GM21576 (cell line): Measurements from ENCODE around the gene TMIE.
"Not testable (repeated sequence)": the region's sequence is repeated elsewhere in the genome, so short reads cannot be mapped to it uniquely, and the experiment has no call there.

Source experiments
- ATAC-seq: cut with Tn5 transposase; IDR thresholded peaks from one replicate; pipeline ENCODE4 v1.9.1; 2021; ENCODE audit warnings: mild to moderate bottlenecking, moderate library complexity; ENCODE audit not compliant: unreplicated experiment

TMIE gene

DNA sequence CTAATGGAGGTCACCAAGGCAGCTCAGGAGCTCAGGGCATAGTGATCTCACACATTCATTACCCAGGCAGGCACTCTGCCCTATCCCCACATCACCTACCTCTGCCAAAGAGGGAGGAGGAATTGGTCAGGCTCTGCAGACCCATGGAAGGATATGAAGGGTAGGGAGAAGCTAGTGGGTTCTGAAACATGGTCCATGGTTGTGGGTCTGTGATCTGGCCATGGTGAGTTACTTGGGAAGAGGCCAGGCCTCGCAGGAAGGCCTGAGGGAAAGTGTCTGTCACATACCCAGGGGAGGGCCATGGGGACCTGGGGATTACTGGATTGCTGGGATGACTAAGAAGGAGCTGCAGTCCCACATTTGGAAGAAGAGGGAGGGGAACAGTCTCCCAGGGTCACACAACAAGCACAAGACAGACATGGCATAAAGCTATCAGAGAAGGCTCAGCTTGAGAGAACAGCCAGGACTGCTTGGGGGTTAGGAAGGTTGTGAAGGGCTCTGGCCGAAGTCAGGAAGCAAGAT, 17.9 kb downstream of the TMIE start:
- ATAC-seq = no peak

DNA sequence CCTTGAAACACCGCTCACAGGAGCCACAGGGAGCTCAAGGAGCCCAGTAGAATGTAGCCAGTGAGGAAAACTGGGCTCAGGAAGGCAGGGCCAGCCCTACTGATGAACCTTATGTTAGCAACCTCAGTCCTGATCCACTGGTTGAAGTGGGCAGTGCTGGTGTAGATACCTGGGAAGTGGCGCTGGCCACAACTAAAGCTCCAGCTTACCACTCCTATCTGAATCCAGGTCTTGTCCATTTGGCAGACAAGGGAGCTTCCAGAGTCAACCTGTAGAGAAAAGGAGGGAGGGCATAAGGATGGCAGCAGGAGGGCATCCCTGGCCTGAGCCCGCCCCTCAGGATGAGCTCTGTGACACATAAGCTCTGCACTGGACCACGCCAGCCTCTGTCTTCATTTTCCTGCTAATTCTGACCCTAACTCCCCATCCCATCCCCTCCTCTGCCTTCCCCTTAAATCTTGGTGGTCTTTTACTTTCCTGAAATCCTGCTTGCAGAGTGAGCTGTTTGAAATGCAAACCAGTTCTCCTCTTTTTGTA, 18.6 kb downstream of the TMIE start:
- ATAC-seq = no peak

DNA sequence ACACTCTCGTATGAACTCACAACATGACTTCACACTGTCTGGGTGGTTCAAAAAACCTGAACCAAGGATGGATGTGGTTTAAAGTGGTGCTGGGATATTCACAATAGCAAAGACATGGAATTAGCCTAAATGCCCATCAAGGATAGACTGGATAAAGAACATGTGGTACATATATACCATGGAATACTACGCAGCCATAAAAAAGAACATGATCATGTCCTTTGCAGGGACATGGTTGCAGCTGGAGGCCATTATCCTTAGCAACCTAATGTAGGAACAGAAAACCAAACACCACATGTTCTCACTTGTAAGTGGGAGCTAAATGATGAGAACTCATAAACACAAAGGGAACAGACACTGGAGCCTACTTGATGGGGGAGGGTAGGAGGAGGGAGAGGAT, 19.8 kb downstream of the TMIE start:
- ATAC-seq = no peak

DNA sequence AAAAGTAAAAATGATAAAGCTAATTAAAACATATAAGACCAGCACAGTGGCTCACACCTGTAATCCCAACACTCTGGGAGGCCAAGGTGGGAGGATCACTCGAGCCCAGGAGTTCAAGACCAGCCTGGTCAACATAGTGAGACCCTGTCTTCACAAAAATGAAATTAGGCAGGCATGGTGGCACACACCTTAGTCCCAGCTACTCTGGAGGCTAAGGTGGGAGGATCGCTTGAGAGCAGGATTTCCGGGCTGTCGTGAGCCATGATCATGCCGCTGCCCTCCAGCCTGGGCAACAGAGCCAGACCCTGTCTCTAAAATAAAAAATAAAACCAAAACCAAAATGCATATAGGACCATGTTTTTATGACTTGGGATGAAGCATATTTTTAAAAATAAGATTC, 21.3 kb downstream of the TMIE start:
- ATAC-seq = no peak

DNA sequence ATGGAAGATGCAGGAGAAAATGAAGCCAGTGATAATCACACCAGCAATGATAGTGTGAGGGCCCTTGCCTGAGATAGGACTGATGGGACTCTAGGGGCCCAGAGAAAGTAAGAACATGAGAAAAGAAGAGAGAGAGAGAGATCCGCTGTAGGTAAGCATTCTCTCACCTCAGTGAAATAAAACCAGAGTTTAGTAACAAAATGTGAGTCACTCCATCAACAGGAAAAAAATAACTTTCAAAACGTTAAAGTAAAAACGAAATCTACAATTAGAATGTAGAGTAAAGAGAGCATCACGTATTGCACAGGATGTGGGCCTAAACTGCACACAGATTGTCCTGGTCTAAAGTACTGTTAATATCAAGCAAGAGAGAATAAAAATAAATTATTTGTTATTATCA, 23.2 kb downstream of the TMIE start:
- ATAC-seq = no peak

DNA sequence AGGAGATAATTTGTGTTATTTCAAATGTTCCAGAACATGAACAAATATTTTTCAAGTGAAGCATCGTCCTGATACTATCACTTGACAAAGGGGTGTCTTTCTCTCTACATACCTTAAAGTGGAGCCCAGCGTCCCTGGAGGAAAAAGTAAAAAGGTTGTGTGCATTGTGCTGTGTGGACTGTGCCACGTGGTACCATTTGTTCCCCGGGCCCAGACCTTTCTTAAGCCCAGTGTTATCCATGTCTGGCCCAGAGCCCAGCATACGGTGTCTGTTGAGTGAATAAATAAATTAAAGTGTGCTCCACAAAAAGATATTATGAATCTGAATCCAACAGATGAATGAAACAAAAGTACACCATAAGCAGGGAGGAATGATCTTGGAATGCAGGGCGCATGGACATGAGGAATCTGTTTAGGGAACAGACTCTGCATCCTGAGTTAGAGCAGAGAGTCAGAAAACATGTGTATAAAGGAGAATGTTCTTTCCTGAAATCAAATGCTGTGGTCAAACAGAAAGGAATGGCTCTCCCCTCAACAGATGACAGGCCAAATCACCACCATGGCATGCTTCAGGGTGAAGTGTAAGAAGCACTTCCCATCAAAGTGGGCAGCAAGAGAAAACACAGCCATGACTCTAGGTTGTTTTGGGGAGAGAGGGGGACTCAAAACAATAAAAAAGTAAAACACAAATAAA, 24.6 kb downstream of the TMIE start:
- ATAC-seq = no peak

DNA sequence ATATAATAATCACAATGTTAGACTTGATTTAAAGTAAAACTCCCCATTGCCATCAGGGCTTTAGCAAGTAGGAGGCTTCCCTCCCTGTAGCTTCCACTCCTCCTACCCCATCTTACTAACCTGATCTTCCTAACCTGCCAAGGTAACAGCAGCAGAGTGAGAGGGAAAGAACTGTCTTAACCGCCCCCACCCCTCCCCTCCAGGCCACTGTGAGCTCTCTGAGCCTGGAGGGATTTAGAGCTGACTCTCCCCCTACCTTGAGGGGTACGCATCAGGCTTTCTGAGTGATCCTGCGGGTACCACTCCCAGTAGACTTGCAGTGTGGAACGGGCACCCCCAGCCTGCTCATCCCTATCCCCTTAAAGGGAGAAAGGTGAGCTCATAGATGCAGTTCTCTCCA, 27.8 kb downstream of the TMIE start:
- no peak for ATAC-seq

DNA sequence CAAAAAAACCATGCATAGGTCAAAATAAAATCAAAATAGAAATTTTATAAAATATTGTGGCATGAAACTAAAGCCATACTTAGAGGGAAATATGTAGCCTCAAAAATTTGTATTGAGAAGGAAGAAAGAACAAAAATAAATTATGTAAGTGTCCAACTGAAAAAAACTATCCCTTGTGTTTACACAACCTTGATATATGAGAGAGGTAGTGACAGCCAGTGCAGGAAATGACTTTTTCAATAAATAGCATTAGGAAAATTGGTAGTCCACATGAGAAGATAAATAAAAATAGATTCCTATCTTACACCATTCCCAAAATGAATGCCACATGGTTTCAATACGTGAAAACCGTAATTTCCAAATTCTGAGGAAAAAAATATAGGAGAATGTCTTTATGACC, 29.6 kb downstream of the TMIE start:
- no peak for ATAC-seq

DNA sequence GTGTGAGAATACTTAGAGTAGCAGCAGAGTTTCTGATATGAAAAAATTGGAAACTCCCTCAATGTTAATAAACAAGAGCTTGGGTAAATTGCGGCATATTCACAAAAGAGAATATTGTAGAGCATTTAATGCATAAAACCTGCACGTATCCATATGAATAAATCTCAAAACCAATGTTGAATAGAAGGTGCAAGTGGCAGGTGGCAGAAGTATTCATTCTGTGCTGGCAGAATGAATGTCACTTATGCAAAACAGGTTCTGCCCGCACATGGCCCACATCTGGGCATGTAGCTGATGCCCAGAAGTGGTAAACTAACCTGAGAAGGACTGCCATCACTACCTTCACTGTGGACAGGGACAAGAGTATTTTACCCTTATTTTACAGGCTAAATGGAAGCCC, 30.6 kb downstream of the TMIE start:
- ATAC-seq = no peak

DNA sequence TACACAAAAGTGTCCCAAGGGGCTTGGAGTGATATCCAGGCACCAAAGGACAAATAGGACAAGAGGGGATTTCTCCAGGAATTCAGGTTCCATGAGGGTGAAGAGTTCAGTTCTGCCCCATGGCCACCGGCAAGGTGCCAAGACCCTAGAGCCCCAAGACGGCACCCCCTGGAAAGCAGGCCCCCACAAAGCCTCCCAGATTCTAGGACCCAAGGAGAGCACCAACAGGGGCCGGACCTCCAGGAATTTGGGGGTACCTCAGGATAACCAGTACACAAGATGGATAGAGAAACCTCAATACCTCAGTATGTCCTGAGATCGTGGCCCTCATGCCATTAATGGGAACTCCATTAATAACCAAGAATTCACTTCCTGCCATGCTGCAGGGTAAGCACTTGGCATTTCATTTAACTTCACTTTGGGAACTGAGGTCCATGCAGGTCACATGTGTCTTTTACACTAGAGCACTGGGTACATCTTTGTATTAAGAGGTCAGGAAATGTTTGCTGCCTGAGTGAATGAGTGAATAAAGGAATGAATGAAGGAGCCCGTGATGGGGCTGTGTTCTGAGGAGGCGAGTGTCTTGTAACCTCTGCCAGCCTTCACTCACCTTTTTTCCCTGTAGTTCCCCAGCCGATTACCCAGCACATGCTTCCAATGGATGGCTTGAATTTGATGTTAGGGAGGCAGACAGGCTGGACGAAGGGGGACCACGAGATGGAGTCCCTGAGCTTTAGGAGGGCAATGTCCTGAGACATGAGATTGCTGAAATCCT, 32.0 kb downstream of the TMIE start:
- ATAC-seq = no peak

DNA sequence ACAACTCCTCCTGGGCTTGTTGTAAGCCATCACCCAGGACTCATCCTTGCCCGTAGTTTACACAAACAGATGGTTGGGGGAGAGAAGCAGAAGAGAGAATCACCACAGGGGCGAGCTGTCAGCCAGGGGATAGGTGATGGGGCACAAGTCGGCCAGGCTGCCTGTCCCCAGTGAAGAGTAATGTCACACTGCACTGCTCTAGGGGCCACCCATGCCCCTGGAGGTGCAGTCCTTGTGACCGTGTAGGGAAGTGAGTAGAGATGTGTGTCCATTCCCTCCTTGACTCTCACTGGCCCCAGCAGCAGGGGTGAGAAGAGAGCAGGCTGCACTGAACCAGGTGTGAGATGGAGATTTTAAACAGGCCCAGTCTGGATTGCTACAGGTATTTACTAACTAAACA, 33.6 kb downstream of the TMIE start:
- no peak for ATAC-seq

DNA sequence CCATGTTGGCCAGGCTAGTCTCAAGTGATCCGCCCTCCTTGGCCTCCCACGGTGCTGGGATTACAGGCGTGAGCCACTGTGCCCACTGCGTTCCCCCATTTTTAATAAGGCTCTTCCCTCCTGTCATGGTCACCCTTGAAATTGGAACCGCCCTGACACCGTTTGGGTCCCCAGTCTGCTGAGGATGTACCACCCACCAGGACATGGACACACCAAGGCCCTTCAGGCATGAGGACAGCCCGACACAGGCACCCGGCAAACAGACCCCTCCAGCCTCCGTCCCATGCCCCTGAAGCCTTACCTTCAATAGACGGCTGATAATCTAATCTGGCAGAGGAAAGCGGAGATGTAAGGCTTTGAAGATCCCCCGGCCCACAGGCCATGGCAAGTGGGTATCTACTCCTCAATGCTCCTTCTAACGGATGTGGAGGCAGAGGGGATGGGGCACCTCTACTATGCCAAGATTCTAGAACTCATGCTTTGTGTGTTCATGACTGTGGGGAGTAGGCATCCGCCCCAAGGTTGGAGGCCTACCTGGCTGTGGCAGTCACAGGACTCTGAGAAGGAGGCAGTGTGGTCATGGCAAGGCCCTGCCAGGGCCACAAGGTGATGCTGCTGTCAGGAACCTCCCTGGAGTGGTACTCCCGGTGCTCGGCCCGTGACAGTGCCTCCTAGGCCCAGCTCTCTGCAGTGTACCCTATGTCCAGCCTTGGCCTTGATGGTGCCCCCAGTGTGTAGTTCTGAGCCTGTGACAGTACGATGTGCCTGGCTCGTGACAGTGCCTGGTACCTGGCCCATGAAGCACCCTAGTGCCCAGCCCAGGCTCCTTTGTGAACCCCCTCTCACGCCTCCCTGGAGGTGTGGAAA, 35.0 kb downstream of the TMIE start:
- ATAC-seq = no peak

DNA sequence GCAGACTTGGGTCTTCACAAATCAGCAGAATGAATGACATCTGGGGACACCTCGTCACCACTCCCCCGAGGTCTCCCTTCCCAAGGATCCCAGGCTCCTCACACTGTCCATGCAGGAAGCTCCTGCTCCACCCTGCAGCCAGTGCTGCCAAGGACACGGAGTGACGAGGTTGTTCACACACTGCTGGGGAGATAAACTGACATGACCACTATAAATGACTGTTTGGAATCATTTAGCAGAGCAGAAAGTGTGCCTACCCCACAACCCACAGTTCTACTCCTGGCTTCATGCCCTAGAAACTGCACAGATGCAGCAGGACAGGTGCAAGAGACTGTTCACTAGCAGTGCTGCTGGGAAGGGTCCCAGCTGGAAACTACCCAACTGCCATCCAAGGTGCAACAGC, 36.1 kb downstream of the TMIE start:
- no peak for ATAC-seq

DNA sequence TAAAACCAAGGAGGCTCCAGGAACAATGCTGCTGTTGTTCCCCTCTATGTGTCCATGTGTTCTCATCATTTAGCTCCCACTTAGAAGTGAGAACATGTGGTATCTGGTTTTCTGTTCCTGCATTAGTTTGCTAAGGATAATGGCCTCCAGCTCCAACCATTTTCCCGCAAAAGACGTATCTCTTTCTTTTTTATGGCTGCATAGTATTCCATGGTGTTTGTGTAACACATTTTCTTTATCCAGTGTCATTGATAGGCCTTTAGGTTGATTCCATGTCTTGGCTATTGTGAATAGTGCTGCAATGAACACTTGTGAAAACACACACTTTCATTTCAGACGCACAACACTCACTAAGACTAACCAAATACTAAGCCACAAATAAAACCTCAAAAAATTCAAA, 38.4 kb downstream of the TMIE start:
- ATAC-seq = not testable (repeated sequence)

DNA sequence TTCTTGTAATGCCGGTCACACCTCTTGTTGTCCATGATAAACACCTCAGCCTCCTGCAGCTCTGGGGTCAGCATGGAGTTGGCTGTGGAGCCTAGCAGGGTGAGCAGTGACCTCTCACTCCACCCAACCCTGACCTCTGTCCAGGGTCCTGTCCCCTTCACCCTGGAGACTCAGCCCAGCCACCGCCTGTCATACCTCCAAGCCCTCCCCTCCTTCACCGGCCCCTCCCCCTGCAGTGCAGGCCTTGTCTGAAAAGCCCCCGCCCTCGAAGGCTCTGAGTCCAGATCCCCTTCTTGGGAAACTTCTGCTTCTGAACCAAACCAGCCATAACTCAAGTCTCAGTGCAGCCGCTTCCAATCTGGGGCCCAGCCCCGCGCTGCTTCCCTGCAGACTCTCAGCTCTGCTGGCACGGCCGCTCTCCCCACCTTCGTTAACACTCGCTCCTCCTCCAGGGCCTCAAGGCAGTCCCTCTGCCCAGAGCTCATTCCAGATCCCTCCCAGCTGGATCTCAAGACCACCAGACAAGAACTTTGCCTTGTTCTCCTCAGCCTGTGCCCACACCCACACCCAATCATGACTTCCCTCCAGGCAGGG, 41.9 kb downstream of the TMIE start:
- ATAC-seq = no peak

DNA sequence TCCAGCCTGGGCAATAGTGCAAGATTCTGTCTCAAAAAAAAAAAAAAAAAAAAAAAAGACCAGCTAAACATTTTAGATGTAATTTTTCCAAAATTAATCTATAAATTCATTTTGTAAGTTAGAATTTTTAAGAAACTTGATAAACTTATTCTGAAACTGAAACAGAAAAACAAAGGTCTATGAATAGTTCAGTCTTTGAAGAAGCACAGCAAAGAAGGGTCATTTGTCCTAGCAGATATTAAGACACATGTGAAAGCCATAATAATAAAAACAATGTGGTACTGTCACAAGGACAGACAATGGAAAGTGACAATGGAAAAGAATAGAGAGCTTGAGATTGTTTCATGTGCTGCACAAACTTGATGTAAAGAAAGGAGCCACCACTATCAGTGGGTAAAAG, 45.5 kb downstream of the TMIE start:
- no peak for ATAC-seq

DNA sequence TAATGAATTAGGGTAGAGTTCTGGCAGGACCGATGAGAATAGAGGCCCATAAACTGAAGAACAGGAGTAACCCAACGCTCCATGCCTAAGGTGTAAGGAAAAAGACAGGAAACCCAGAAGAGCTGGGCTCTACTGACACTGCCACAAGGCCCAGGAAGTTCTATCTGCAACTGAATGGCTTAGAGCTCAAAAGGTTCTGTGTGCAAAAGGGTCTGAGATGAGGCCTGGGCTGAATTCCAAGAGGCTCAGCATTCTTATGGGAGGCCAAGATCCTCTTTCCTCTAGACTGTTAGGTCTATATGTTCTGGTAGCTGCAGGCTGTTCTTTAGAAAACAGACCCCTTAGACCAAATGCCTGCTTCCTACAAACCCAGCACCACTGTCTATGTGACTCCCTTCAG, 47.0 kb downstream of the TMIE start:
- ATAC-seq = no peak

DNA sequence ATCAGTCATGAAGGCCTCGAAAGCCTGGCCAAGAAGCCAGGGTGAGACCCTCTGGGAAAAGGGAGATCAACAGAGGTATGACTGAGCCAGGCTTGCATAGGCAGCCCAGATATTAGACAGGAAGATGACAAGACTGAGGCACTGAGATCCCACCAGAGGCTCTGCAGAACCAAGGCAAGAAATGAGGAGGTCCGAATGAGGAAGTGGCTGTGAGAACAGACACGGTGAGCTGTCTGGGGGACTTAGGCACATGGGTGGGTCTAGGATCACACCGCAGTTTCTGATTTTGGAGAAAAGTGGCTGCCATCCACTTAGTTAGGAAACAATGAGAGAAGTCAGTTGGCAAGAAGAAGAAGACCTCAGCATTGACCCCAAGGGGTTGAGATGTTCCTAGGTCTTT, 47.9 kb downstream of the TMIE start:
- ATAC-seq = no peak

DNA sequence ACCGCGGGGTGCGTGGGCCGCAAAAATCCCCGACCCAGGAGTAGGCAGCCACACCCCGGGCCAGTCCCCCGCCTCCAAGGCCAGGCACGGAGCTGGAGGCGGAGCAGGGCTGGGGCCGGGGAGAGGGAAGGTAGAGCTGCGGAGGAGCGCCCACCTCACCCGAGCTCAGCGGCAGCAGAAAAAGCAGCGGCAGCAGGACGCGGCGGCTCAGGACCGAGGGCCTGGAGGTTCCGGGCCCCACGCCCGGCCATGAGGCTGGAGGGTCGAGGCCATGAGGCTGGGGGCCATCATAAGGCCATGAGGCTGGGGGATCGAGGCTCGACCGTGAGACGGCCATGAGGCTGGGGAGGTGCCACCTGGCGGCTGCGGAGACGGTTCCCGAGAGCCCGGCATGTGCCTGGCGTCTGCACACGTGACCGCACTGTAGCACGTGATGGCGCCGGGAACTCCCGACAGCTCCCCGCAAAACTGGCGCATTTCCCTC, 49.4 kb downstream of the TMIE start:
- no peak for ATAC-seq

DNA sequence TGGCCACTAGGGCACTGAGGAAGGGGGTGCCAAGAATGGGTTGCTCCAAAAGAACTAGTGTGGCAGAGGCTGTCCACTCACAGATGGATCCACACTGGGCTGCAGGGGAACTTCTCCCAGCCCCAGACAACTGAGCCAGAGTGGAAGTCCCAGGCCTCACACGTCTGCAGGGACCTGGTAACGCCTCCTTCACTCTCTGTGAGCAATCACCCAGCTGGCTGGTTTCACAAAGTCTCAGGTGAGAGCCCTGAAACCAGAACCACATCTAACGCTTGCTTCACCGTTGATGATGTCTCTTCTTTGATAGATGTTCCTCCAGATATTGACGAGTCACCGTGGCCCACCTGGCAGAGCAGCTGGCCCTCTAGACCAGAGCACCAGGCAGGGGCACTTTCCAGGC, 51.9 kb downstream of the TMIE start:
- not testable (repeated sequence) for ATAC-seq

DNA sequence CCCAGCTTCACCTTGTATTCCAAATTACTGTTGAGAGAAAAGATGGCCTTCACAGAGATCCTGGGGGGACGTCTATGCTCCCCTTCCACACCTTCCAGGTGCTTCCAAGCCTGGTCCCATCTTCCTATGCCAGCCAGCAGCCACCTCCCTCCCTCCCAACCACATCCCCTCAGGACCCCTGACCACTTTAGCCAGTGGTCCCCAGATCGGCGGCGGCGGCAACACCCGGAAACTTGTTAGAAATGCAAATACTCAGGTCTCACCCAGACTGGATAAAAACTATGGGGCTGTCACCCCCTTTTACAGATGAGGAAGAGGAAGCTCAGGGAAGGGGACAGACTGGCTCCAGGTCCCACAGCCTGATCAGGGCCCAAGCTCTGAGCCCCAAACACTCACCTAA, 54.5 kb downstream of the TMIE start:
- ATAC-seq = no peak
